Measurements from ENCODE around the gene IVD. TPM values are rescaled to one million over a fixed set of nuclear protein-coding genes. Genes with fewer than 3 reads are reported as not detected.

The IVD gene
- total and polyA plus RNA-seq, 2 of the 8 experiments (the other 6 are each of a cell fraction or from before 2014, with no cell fraction given): 55.2 to 78.8 TPM

DNA sequence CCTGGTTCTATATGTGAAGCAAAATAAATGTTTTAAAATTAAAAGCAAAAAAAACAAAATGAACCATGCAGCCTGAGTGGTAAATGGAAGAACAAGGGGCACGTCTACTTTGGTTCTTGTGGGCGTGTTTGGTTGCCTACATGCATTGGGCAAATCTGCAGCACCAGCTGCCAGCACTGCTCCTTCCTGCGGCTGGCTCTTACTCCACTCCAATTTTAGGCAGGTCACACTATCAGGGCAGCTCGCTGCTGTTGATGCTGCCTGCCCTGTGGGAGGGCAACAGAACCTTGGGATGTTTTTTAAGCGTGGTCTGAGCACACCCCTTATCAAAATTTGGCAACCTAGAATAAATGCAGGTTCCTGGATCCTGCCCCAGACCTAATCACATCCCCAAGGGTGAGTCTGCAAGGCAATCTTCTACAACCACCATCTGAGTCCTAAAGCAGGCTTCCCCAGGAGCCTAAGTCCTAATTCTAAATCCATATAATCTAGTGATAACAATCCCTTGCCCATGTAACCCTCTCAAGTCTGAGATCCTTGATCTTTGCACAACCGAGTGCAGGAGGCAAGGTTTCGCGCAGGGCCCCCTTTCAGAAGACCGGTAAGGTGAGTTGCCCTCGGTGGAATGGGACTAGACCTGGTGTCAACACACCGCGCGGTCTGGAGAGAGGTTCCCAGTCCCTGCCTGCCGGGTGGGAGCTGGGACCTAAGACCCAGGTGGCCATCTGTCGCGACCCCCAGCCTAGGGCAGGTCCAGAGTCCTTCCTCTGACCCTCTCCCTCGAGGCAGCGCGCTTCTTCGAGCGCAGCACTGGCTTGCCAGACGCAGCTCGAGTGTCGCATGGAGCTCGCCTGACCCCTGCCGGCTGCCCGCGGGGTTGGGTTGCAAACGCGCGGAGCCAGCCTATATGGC is 15.9 kb downstream of the IVD start (continued):
- TF ChIP-seq POLR2AphosphoS5 (IDR thresholded peaks at IDR 0.05; ENCODE audit: low read depth, low read length): peak; percentile 48; the same call in 1 of the 2 replicates
- TF ChIP-seq MAFK (IDR thresholded peaks at IDR 0.05; ENCODE audit: low read depth, low read length): no peak
- no peak for TF ChIP-seq TEAD4 (IDR thresholded peaks at IDR 0.05; ENCODE audit: low read depth, low read length)
- no peak for TF ChIP-seq ASH2L (IDR thresholded peaks at IDR 0.05; ENCODE audit: low read length)
- peak; percentile 51; the same call in 1 of the 2 replicates for TF ChIP-seq JUND (IDR thresholded peaks at IDR 0.05; ENCODE audit: low read length)
- TF ChIP-seq ZNF274 (IDR thresholded peaks at IDR 0.05; ENCODE audit: borderline replicate concordance, extremely low read depth, low read length): no peak
- no peak for TF ChIP-seq PHF8 (conservative IDR thresholded peaks at IDR 0.05; ENCODE audit: low read depth, low read length)
- TF ChIP-seq SP4 (IDR thresholded peaks at IDR 0.05; ENCODE audit: low read length): no peak
- TF ChIP-seq SUZ12 (IDR thresholded peaks at IDR 0.05; ENCODE audit: low read length): no peak
- 0 out of 2 replicates have a peak, but pooled peaks have one; percentile 36 for TF ChIP-seq CREB1 (IDR thresholded peaks at IDR 0.05)
- TF ChIP-seq CEBPB (IDR thresholded peaks at IDR 0.05; ENCODE audit: low read depth, low read length): no peak
- TF ChIP-seq KDM1A (IDR thresholded peaks at IDR 0.05; ENCODE audit: borderline replicate concordance, low read length): no peak
- TF ChIP-seq BACH1 (IDR thresholded peaks at IDR 0.05; ENCODE audit: low read length): no peak
- TF ChIP-seq EP300 (IDR thresholded peaks at IDR 0.05; ENCODE audit: borderline replicate concordance in 1 of 2, low read depth in 2 of 2, low read length in 2 of 2): no peak
